Bronchial epithelial cell (primary cell): Measurements from ENCODE around the gene OR10A3. TPM values are rescaled to one million over a fixed set of nuclear protein-coding genes. Genes with fewer than 3 reads are reported as not detected.

Experiments used
- DNase-seq: peaks from one replicate; pipeline ENCODE4 v3.0.0-alpha.2; 2010; ENCODE audit warnings: low read depth
- FAIRE-seq: peaks from 2 replicates; lab custom pipeline; 2011; peaks lifted over from hg19 to GRCh38; lab: Jason Lieb, UNC
- H3K27me3 ChIP-seq: 2 replicates; pipeline ENCODE4 v1.5.1; 2011; ENCODE audit warnings: low read length; ENCODE audit not compliant: control insufficient read depth, insufficient read depth
- H3K36me3 ChIP-seq: 2 replicates; pipeline ENCODE4 v1.5.1; 2011; ENCODE audit warnings: low read length; ENCODE audit not compliant: control insufficient read depth, insufficient read depth
- H3K4me3 ChIP-seq: 2 replicates; pipeline ENCODE4 v1.5.1; 2011; ENCODE audit warnings: mild to moderate bottlenecking, low read depth, low read length, control low read depth
- total RNA-seq: library from RNA; depleted of rRNA; stranded (reverse); fragments of >200 nt; gene quantifications from 2 replicates; pipeline ENCODE4 v1.2.1, GENCODE V29; 2014
- TF ChIP-seq, protein P1 (sequence below): IDR thresholded peaks from 2 replicates; pipeline ENCODE4 v1.5.1; 2011; ENCODE audit warnings: mild to moderate bottlenecking, moderate library complexity, low read length, control low read depth, inconsistent platforms; ENCODE audit not compliant: insufficient read depth, severe bottlenecking

OR10A3 gene
- total RNA-seq, 1 donor from 2014 or later, result not detected

DNA sequence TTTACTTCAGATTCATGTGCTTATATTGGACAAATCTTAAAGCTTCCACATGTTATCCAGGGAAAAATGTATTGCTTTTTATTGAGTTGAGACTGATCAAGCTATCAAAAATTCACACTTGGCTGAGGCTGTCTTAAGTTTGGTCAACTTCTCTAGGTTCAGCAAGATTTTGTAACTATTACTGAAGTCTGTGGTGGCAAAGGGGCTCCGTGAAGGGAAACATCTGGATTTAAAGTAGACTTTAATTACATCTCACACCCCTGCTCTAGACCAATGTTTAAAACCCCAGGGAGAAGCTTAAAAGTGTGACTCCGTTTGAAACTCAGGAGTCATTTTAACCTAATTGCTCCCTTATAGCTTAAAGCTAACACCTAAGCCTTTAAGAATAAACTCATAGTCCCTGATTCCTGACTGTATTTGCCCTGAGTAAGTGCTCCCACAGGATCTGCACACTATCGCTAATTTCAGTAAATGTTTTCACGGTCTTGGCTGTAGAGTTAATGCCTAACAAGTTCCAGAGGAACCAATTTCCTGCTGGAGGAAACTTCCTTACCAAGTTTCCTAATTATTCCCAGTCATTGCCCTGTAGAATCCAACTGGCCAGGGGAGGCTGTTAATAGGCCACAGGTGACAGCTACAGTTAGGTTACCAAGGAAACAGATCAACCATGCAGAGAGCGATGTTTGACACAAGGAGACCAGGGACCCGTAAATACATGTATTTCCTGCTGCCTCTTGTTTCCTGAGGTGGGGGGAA lies 50.9 kb downstream of the OR10A3 start:
- no peak for DNase-seq

GRCh38 chr11:7889985-7890384 lies 51.5 kb downstream of the OR10A3 start:
- Histone ChIP-seq H3K4me3 (no peak overlapping the region), H3K27me3 (no peaks in the 10 kb centered on the region), H3K36me3 (no peaks in the 10 kb centered on the region)
- DNase-seq, result no peak
- FAIRE-seq, result no peak
- TF ChIP-seq, protein P1, sequence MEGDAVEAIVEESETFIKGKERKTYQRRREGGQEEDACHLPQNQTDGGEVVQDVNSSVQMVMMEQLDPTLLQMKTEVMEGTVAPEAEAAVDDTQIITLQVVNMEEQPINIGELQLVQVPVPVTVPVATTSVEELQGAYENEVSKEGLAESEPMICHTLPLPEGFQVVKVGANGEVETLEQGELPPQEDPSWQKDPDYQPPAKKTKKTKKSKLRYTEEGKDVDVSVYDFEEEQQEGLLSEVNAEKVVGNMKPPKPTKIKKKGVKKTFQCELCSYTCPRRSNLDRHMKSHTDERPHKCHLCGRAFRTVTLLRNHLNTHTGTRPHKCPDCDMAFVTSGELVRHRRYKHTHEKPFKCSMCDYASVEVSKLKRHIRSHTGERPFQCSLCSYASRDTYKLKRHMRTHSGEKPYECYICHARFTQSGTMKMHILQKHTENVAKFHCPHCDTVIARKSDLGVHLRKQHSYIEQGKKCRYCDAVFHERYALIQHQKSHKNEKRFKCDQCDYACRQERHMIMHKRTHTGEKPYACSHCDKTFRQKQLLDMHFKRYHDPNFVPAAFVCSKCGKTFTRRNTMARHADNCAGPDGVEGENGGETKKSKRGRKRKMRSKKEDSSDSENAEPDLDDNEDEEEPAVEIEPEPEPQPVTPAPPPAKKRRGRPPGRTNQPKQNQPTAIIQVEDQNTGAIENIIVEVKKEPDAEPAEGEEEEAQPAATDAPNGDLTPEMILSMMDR, result no peak

More for the DNA sequence above, 50.9 kb downstream of the OR10A3 start:
- Histone ChIP-seq H3K36me3 (no peaks in the 10 kb centered on the region), H3K27me3 (no peaks in the 10 kb centered on the region), H3K4me3 (no peak overlapping the region)
- no peak for FAIRE-seq
- TF ChIP-seq, protein P1, result no peak

Other genes with a start within 250 kb of the OR10A3 start
- under 0.01 and 0.38 TPM in 2 replicates for gene OVCH2, start 235.2 kb downstream of the OR10A3 start, total RNA-seq
- gene OR5P2, start 144.8 kb downstream of the OR10A3 start, total RNA-seq, result not detected in 2 replicates
- gene OR5P3, start 110.9 kb downstream of the OR10A3 start, total RNA-seq, result 0.13 TPM in 1 of 2 replicates, not detected in the other
- not detected in 2 replicates for gene OR10A6, start 10.4 kb downstream of the OR10A3 start, total RNA-seq
- gene NLRP10, start 23.7 kb upstream of the OR10A3 start, total RNA-seq, result under 0.01 and 3.1 TPM in 2 replicates
- gene EIF3F, start 45.6 kb upstream of the OR10A3 start, total RNA-seq, result 183 and 222 TPM in 2 replicates
- gene TUB, start 139.5 kb upstream of the OR10A3 start, total RNA-seq, result 0.13 and 0.26 TPM in 2 replicates
- gene RIC3, start 227.3 kb upstream of the OR10A3 start, total RNA-seq, result 0.26 TPM in 2 replicates